Stimulated activated memory B cell treated with anti-CD40 and anti-IgM and Interleukin-4, amounts not matched to agents 10 μg/mL and 1 μg/mL and 100 μg/mL, for 72 hours (primary cell): ENCODE data around the gene PPP2R2B.

Experiments
- ATAC-seq: fragments of 150-1000 bp; cut with Tn5 transposase; 2 replicates; pipeline ENCODE4 v1.10.0; 2021
- H3K27ac Mint-ChIP-seq: one replicate; pipeline ENCODE4 v1.8.0; 2022; ENCODE audit warnings: mild to moderate bottlenecking, mixed read lengths
- H3K27me3 Mint-ChIP-seq: one replicate; pipeline ENCODE4 v1.8.0; 2022; ENCODE audit warnings: mixed read lengths
- H3K36me3 Mint-ChIP-seq: one replicate; pipeline ENCODE4 v1.8.0; 2022; ENCODE audit warnings: mixed read lengths
- H3K4me1 Mint-ChIP-seq: one replicate; pipeline ENCODE4 v1.8.0; 2022; ENCODE audit warnings: mixed read lengths
- H3K4me3 Mint-ChIP-seq: one replicate; pipeline ENCODE4 v1.8.0; 2022; ENCODE audit warnings: mild to moderate bottlenecking, moderate library complexity, mixed read lengths
- H3K9me3 Mint-ChIP-seq: one replicate; pipeline ENCODE4 v1.8.0; 2022; ENCODE audit warnings: mixed read lengths

PPP2R2B gene

DNA sequence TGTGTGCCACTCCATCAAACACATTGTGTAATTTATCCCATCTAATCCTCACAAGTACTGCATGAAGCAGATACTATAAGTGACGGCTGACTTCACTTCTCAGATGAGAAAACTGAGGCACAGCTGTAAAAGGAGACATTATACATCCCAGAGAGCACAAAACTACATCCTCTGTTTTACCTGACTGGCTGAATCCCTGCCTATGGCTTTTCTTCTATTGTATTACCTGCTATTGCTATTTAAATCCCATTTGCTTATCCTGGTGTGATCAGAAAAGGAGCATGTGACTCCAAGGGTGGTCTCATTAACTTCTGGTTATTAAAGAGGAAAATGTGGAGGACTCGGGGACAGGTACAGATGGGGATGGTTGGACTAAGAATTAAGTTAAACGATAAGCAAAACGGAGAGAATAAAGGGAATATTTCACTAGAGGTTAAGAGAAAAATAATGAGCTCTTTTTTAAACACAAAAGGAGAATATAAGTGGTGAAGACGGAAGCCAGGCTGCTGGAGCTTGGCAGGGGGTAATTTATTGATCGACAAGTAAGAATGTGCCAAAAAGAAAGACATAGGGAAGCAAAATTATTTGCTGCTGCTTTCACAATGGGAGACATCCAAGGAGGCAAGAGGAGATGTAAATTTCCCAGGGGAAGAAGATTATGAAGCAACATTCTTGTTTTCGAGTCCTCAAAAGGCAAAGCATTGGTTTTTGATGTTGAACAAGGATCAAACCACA is 206.8 kb downstream of the PPP2R2B start:
- no peaks in the 10 kb centered on the region for H3K36me3 Mint-ChIP-seq
- no peak for ATAC-seq
- H3K4me3 Mint-ChIP-seq: no peak overlapping the region
- H3K27ac Mint-ChIP-seq: no peak overlapping the region
- H3K27me3 Mint-ChIP-seq: peaks cover 8% of the 10 kb centered on the region
- peaks cover 3% of the 10 kb centered on the region for H3K9me3 Mint-ChIP-seq
- H3K4me1 Mint-ChIP-seq: no peaks in the 10 kb centered on the region

- Mint-ChIP-seq H3K27ac (no peak overlapping the region), H3K4me1 (no peaks in the 10 kb centered on the region), H3K4me3 (no peak overlapping the region), H3K27me3 (no peaks in the 10 kb centered on the region), H3K36me3 (no peaks in the 10 kb centered on the region), H3K9me3 (no peaks in the 10 kb centered on the region)
- ATAC-seq: no peak
Measured at GRCh38 chr5:146669656-146670055, 208.9 kb downstream of the PPP2R2B start.

GRCh38 chr5:146667633-146668272 is 210.8 kb downstream of the PPP2R2B start:
- H3K27ac Mint-ChIP-seq: no peak overlapping the region
- H3K36me3 Mint-ChIP-seq: no peaks in the 10 kb centered on the region
- H3K27me3 Mint-ChIP-seq: no peaks in the 10 kb centered on the region
- ATAC-seq: no peak
- H3K9me3 Mint-ChIP-seq: no peaks in the 10 kb centered on the region
- H3K4me3 Mint-ChIP-seq: no peak overlapping the region
- H3K4me1 Mint-ChIP-seq: no peaks in the 10 kb centered on the region

GRCh38 chr5:146662229-146662628 is 216.3 kb downstream of the PPP2R2B start:
- Mint-ChIP-seq H3K4me3 (no peak overlapping the region), H3K9me3 (no peaks in the 10 kb centered on the region), H3K27me3 (no peaks in the 10 kb centered on the region), H3K36me3 (no peaks in the 10 kb centered on the region), H3K27ac (no peak overlapping the region), H3K4me1 (no peaks in the 10 kb centered on the region)
- ATAC-seq: no peak

GRCh38 chr5:146660376-146660960 is 218.1 kb downstream of the PPP2R2B start:
- no peak for ATAC-seq
- H3K4me3 Mint-ChIP-seq: no peak overlapping the region
- H3K27me3 Mint-ChIP-seq: no peaks in the 10 kb centered on the region
- H3K9me3 Mint-ChIP-seq: peaks cover 3% of the 10 kb centered on the region
- no peaks in the 10 kb centered on the region for H3K36me3 Mint-ChIP-seq
- H3K27ac Mint-ChIP-seq: no peak overlapping the region
- H3K4me1 Mint-ChIP-seq: no peaks in the 10 kb centered on the region

DNA sequence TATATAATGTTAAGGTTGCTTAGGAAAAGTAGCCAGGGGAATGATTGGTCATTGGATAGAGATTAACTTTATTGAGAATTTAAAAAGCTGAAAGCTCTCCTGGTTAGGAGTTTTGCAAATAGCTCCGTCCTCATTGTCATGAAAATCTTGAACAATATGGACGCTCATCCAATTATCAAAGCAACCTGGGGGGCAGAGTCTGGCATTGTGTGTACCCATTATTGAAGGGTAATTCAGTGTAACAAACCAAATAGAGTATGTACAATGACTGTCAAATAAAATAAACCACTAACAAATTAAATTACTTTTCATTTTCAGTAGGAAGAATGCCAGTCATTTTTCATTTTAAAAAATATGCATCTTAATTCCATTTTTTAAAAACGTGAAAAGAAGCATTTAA is 218.6 kb downstream of the PPP2R2B start:
- H3K4me3 Mint-ChIP-seq: no peak overlapping the region
- no peaks in the 10 kb centered on the region for H3K27me3 Mint-ChIP-seq
- no peaks in the 10 kb centered on the region for H3K4me1 Mint-ChIP-seq
- no peak overlapping the region for H3K27ac Mint-ChIP-seq
- ATAC-seq: no peak
- no peaks in the 10 kb centered on the region for H3K36me3 Mint-ChIP-seq
- H3K9me3 Mint-ChIP-seq: peaks cover 3% of the 10 kb centered on the region

DNA sequence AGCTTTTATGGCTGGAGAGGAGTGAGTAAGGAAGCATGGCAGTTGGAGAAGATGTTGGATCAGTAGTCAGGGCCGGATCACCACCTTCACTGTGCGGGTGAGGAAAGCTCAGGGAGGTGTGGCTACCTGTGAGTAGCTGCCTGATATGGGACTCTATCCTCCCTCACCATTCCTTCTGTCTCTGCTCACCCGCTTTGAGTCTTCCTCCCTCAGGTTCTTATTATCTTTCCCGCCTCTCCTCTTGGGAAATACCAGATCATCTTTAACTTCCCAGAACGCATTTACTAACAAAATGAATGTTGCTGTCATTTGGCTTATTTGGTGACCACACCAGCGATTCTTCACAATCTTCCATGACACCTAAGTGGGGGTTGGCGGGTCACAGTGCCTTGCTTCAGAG is 221.9 kb downstream of the PPP2R2B start:
- H3K27ac Mint-ChIP-seq: no peak overlapping the region
- H3K27me3 Mint-ChIP-seq: no peaks in the 10 kb centered on the region
- H3K9me3 Mint-ChIP-seq: peaks cover 3% of the 10 kb centered on the region
- no peak overlapping the region for H3K4me3 Mint-ChIP-seq
- no peaks in the 10 kb centered on the region for H3K36me3 Mint-ChIP-seq
- no peak for ATAC-seq
- no peaks in the 10 kb centered on the region for H3K4me1 Mint-ChIP-seq

DNA sequence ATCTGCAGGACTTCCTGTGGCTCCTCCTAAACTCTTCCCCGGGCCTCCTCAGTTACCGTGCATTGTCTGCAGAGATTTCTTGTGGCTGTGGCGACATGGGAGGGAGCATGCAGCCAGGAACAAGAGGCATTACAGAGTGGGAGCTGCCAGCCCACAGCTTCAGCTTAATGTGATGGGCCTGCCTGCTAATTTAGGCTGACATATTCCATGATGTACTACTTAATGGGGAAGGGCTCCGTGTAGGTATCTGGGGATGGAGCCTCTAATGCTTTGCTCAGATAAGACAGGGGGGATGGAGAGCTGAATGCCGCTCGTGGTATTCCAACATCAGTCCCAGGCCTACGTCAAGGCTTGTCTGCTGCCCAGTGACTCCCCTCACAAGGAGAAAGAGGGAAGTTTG is 225.0 kb downstream of the PPP2R2B start:
- Mint-ChIP-seq H3K4me1 (no peaks in the 10 kb centered on the region), H3K4me3 (no peak overlapping the region), H3K9me3 (peaks cover 3% of the 10 kb centered on the region), H3K27ac (no peak overlapping the region), H3K27me3 (no peaks in the 10 kb centered on the region), H3K36me3 (no peaks in the 10 kb centered on the region)
- ATAC-seq: no peak

DNA sequence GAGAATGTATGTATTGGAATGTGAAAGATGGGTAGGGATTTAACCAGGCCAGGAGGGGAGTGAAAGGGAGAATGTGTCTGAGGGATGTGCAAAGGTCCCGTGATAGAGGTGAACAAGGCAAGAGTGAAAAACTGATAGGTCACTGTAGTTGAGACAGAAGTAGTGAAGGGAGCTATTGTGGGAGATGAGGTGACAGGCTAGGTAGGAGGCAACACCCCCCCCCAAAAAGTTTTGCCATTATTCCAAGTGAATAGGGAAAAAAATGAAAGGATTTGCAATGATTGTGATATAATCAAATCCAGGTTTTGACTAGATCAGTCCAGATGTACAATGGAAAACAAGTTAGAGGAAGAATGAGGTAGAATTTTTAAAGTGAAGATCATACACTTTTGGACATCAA is 226.0 kb downstream of the PPP2R2B start:
- Mint-ChIP-seq H3K36me3 (no peaks in the 10 kb centered on the region), H3K9me3 (peaks cover 3% of the 10 kb centered on the region), H3K4me3 (no peak overlapping the region), H3K27me3 (no peaks in the 10 kb centered on the region), H3K4me1 (no peaks in the 10 kb centered on the region), H3K27ac (no peak overlapping the region)
- no peak for ATAC-seq

- Mint-ChIP-seq H3K36me3 (no peaks in the 10 kb centered on the region), H3K4me3 (no peak overlapping the region), H3K27me3 (no peaks in the 10 kb centered on the region), H3K9me3 (no peaks in the 10 kb centered on the region), H3K27ac (no peak overlapping the region), H3K4me1 (no peaks in the 10 kb centered on the region)
- ATAC-seq: no peak
Measured at GRCh38 chr5:146647656-146648199, 230.8 kb downstream of the PPP2R2B start.

- ATAC-seq: no peak
- Mint-ChIP-seq H3K27me3 (no peaks in the 10 kb centered on the region), H3K4me1 (no peaks in the 10 kb centered on the region), H3K9me3 (no peaks in the 10 kb centered on the region), H3K36me3 (no peaks in the 10 kb centered on the region), H3K4me3 (no peak overlapping the region), H3K27ac (no peak overlapping the region)
Measured at GRCh38 chr5:146646441-146646840, 232.1 kb downstream of the PPP2R2B start.

DNA sequence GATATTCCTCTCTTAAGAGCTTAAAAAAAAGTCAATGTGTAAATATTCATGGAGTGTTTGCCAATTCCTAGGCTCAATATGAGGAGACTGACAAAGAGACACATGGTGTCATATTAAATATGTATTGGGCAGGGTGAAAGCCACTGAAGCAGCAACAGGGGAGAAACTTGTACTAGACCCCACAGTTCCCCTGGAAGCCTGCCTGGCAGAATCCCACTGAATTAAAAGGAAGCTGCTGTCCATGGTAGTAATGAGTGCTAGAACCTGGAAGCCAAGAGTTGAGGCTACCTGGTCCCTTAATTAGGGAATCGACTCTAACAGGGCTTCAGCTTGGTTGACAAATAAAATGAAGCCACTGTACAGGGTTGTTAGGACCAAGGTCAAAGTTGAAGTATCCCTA is 233.2 kb downstream of the PPP2R2B start:
- Mint-ChIP-seq H3K9me3 (no peaks in the 10 kb centered on the region), H3K36me3 (no peaks in the 10 kb centered on the region), H3K27ac (no peak overlapping the region), H3K4me1 (no peaks in the 10 kb centered on the region), H3K27me3 (no peaks in the 10 kb centered on the region), H3K4me3 (no peak overlapping the region)
- ATAC-seq: no peak

DNA sequence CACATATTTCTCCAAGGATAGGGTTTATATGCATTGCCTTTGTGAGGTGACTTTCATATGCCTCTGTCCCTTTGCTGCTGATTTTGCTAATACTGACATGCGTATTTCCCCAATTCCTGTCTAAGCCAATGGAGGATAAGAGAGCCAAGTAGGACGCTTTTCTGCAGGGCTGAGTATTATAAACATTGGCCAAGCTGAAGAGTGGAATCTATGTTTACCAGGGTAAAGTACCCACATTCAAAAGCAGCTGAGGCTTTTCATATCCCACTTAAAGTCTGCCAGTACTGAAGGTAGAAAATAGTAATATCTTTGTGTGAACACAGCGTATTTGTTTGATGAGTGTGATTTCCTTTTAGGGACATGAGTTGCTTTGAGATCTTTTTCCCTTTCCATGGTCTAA is 233.7 kb downstream of the PPP2R2B start:
- Mint-ChIP-seq H3K27me3 (no peaks in the 10 kb centered on the region), H3K9me3 (no peaks in the 10 kb centered on the region)
- no peak for ATAC-seq

DNA sequence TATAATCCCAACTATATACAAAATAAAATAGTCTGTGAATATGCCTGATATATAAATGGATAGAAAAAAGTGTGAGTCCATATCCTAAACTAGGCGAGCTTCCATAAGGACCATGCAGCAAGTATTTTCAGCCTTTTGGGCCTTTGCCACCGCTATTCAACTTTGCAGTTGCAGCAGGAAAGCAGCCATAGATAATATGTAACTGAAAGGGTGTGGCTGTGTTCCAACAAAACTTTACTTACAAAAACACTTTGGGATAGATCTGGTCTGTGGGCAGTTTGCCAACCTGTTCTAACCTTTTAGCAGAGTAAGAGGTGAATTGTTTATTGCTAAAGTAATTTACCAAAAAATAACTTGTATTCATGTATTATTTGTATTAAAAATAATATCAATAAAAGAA is 234.8 kb downstream of the PPP2R2B start:
- no peak overlapping the region for H3K4me3 Mint-ChIP-seq
- ATAC-seq: no peak

More for the DNA sequence above, 233.7 kb downstream of the PPP2R2B start:
- Mint-ChIP-seq H3K36me3 (no peaks in the 10 kb centered on the region), H3K4me1 (no peaks in the 10 kb centered on the region), H3K4me3 (no peak overlapping the region), H3K27ac (no peak overlapping the region)

DNA sequence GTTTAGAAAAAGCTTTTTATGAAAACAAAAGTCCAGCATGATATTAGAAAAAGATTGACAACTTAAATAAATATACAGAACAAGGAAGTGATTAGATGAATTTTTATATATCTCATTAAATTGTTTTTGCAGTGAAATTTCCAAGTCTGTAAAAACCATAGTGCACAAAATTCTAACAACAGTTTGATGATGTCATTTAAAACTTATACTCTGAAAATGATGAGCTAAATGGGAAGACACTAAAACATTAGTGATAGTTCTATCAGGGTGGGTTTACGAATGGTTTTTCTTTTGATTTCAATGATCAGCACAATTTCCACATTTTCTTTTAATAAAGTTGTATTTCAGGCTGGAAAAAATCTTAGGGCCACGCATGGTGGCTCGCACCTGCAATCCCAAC is 236.1 kb downstream of the PPP2R2B start:
- no peak for ATAC-seq
- no peaks in the 10 kb centered on the region for H3K4me1 Mint-ChIP-seq
- no peak overlapping the region for H3K27ac Mint-ChIP-seq
- H3K27me3 Mint-ChIP-seq: no peaks in the 10 kb centered on the region
- no peaks in the 10 kb centered on the region for H3K36me3 Mint-ChIP-seq
- no peaks in the 10 kb centered on the region for H3K9me3 Mint-ChIP-seq
- H3K4me3 Mint-ChIP-seq: no peak overlapping the region

More for the DNA sequence above, 234.8 kb downstream of the PPP2R2B start:
- no peak overlapping the region for H3K27ac Mint-ChIP-seq
- H3K27me3 Mint-ChIP-seq: no peaks in the 10 kb centered on the region
- no peaks in the 10 kb centered on the region for H3K36me3 Mint-ChIP-seq
- no peaks in the 10 kb centered on the region for H3K9me3 Mint-ChIP-seq
- no peaks in the 10 kb centered on the region for H3K4me1 Mint-ChIP-seq

DNA sequence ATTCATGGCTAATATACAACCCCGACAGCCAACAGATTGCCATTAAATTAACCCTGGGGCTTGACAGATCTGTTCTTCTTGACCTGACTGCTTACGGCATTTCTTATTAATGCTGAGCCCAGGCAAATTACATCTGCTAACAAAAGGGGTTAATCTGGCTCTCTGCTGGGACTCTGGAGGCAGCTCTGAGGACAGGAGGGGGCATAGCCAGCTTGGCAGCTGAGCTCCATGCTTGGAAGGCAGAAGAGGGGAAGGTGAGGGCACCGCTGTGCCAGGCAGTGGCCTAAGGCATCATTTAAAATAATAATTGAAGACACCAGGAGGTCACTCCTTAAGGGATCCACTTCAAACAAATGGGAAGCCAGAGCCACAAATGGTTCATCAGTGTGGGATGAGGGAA is 236.6 kb downstream of the PPP2R2B start:
- no peak for ATAC-seq
- Mint-ChIP-seq H3K4me3 (no peak overlapping the region), H3K27me3 (no peaks in the 10 kb centered on the region), H3K27ac (no peak overlapping the region), H3K9me3 (no peaks in the 10 kb centered on the region), H3K4me1 (no peaks in the 10 kb centered on the region), H3K36me3 (no peaks in the 10 kb centered on the region)
